ENCODE data around the gene USP32. TPM values are rescaled to one million over a fixed set of nuclear protein-coding genes. Genes with fewer than 3 reads are reported as not detected.

USP32 gene
- total and polyA plus RNA-seq, 2 donors (not counting 3 experiments of a cell fraction or from before 2014, with no cell fraction given) = 15.7 to 52.9 TPM

DNA sequence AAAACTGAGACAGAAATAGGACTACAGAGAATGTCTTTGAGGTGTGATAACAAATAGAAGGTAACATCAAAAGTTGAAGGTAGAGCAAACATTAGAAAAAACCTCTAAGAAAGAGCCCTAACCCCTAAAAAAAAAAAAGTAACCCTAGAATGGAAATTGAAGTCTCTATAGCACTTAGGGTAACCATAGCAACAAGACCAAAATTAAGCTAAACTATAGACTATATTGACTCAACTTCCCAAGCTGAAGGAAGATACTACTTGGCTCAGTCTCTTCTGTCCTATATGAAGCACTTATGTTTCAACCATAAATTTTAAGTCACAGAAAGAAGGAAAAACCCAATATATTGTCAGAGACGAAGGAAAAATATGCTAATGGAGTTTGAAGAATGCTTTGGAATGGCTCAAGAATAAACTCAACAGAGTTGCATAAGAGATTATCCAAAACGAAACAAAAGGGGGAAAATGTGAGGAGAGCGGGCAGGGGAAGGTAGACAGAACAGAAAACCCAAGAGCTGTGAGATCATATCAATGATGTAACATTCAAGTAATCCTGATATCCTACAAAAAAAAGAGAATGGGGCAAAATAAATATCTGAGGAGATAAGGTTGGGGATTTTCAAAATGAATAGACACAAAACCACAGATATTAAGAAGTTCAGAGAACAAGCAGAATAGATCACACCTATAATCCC, 88.4 kb downstream of the USP32 start:
- H3K36me3 ChIP-seq (ENCODE audit: control insufficient read depth in 2 of 2, extremely low read depth in 1 of 2, insufficient read depth in 2 of 2, low read length in 2 of 2) = no peaks in the 10 kb centered on the region
- ChIA-PET POLR2A (interaction anchor here (0.6 kb wide), 1 partner anchor 32 kb away, joined by 3 read pairs; no protein-coding TSS in a partner anchor), CTCF (interaction anchor here (0.6 kb wide), 1 partner anchor 114 kb away, joined by 3 read pairs; no protein-coding TSS in a partner anchor)
- intact Hi-C loops (cut with micrococcal nuclease) (no loop called here), dilution Hi-C loops (cut with MboI; ENCODE audit: extremely low pct_ligation_motif_present, low sequenced_read_pairs) (no loop called here)
- no peak overlapping the region for H3K9ac ChIP-seq (replicated peaks; ENCODE audit: extremely low read depth, insufficient read depth, low read length)
- peaks cover 25% of the 10 kb centered on the region for H3K79me2 ChIP-seq (ENCODE audit: control insufficient read depth, insufficient read depth, low read length)
- BruUV-seq (replicated peaks) = no TSS peak
- H3K4me2 ChIP-seq (ENCODE audit: insufficient read depth, low read length) = no peak overlapping the region
- no peaks in the 10 kb centered on the region for H3K9me1 ChIP-seq (replicated peaks; ENCODE audit: control insufficient read depth, extremely low read depth, insufficient read depth, low read length)
- FAIRE-seq = no peak
- no peak for DNase-seq (ENCODE audit: low read depth, low spot score)
- H4K20me1 ChIP-seq (replicated peaks; ENCODE audit: control insufficient read depth, extremely low read depth, insufficient read depth, low read length) = peaks cover 5% of the 10 kb centered on the region
- H3K9me3 ChIP-seq (replicated peaks; ENCODE audit: control insufficient read depth, insufficient read depth, low read length) = no peaks in the 10 kb centered on the region
- H3K27ac ChIP-seq (ENCODE audit: insufficient read depth, low read depth, low read length) = no peak overlapping the region
- no peak for TF ChIP-seq FOS (IDR thresholded peaks at IDR 0.05; ENCODE audit: borderline replicate concordance, insufficient read depth, low read length)
- TF ChIP-seq MYC (IDR thresholded peaks at IDR 0.05; ENCODE audit: low read depth, low read length) = no peak
- TF ChIP-seq GATA2 (IDR thresholded peaks at IDR 0.05; ENCODE audit: insufficient read depth, insufficient read length, low read depth, low read length) = no peak
- TF ChIP-seq, protein P1, sequence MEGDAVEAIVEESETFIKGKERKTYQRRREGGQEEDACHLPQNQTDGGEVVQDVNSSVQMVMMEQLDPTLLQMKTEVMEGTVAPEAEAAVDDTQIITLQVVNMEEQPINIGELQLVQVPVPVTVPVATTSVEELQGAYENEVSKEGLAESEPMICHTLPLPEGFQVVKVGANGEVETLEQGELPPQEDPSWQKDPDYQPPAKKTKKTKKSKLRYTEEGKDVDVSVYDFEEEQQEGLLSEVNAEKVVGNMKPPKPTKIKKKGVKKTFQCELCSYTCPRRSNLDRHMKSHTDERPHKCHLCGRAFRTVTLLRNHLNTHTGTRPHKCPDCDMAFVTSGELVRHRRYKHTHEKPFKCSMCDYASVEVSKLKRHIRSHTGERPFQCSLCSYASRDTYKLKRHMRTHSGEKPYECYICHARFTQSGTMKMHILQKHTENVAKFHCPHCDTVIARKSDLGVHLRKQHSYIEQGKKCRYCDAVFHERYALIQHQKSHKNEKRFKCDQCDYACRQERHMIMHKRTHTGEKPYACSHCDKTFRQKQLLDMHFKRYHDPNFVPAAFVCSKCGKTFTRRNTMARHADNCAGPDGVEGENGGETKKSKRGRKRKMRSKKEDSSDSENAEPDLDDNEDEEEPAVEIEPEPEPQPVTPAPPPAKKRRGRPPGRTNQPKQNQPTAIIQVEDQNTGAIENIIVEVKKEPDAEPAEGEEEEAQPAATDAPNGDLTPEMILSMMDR (IDR thresholded peaks at IDR 0.05; ENCODE audit: extremely low read depth in 1 of 2, insufficient read depth in 1 of 2, low read depth in 1 of 2, low read length in 2 of 2) = no peak
- TF ChIP-seq POLR2A (IDR thresholded peaks at IDR 0.05; ENCODE audit: low read depth, low read length) = no peak
- no peak for TF ChIP-seq EZH2 (IDR thresholded peaks at IDR 0.05; ENCODE audit: borderline replicate concordance, low read depth, low read length, severe bottlenecking)
- no peak for TF ChIP-seq POLR2AphosphoS5 (IDR thresholded peaks at IDR 0.05; ENCODE audit: insufficient read depth, low read depth, low read length)
- TF ChIP-seq, protein P2, sequence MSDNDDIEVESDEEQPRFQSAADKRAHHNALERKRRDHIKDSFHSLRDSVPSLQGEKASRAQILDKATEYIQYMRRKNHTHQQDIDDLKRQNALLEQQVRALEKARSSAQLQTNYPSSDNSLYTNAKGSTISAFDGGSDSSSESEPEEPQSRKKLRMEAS (IDR thresholded peaks at IDR 0.05; ENCODE audit: insufficient read depth, insufficient read length) = no peak
- no peak for TF ChIP-seq JUN (IDR thresholded peaks at IDR 0.05; ENCODE audit: borderline replicate concordance, insufficient read depth, insufficient read length, low read depth)
- H3K27me3 ChIP-seq (ENCODE audit: control insufficient read depth in 2 of 2, insufficient read depth in 2 of 2, low read length in 2 of 2) = no peaks in the 10 kb centered on the region
- no peaks in the 10 kb centered on the region for H3K4me1 ChIP-seq (ENCODE audit: control insufficient read depth, extremely low read depth, insufficient read depth, low read length)
- no peak overlapping the region for H2AFZ ChIP-seq (ENCODE audit: low read depth, low read length)
- H3K4me3 ChIP-seq (replicated peaks in 1 of 3; ENCODE audit: insufficient read depth in 1 of 3, low read depth in 1 of 3, low read length in 3 of 3) = no peak overlapping the region

Measured in endothelial cell of umbilical vein (primary cell).